Activated CD4-positive, alpha-beta memory T cell treated with anti-CD3 and anti-CD28 coated beads for 36 hours (primary cell): ENCODE measurements around the gene PPIA. TPM values are rescaled to one million over a fixed set of nuclear protein-coding genes. Genes with fewer than 3 reads are reported as not detected.
"Not testable (repeated sequence)": the region's sequence is repeated elsewhere in the genome, so short reads cannot be mapped to it uniquely, and the experiment has no call there.

ENCODE experiments used
- CTCF ChIA-PET: fragments of 350-600 bp; sonication (Branson Sonifier 250); formaldehyde crosslinking; loops from one replicate; lab custom pipeline; 2021; ENCODE audit warnings: antibody characterized with exemption, inconsistent platforms; lab: Charles Lee
- POLR2A ChIA-PET: fragments of 350-600 bp; sonication (Branson Sonifier 250); formaldehyde crosslinking; loops from one replicate; lab custom pipeline; 2021; ENCODE audit warnings: antibody characterized with exemption; lab: Charles Lee
- DNase-seq: peaks from one replicate; pipeline ENCODE4 v3.0.0-alpha.2; 2020
- H3K27ac Mint-ChIP-seq: one replicate; pipeline ENCODE4 v1.8.0; 2021; ENCODE audit warnings: mixed read lengths
- H3K27me3 Mint-ChIP-seq: one replicate; pipeline ENCODE4 v1.8.0; 2021; ENCODE audit warnings: mixed read lengths
- H3K36me3 Mint-ChIP-seq: one replicate; pipeline ENCODE4 v1.8.0; 2021; ENCODE audit warnings: mixed read lengths
- H3K4me1 Mint-ChIP-seq: one replicate; pipeline ENCODE4 v1.8.0; 2021; ENCODE audit warnings: low read depth, mixed read lengths
- H3K4me3 Mint-ChIP-seq: one replicate; pipeline ENCODE4 v1.8.0; 2021; ENCODE audit warnings: mild to moderate bottlenecking, mixed read lengths
- H3K9me3 Mint-ChIP-seq: one replicate; pipeline ENCODE4 v1.8.0; 2021; ENCODE audit warnings: mixed read lengths
- intact Hi-C: fragments of 100-400 bp; cut with micrococcal nuclease; formaldehyde crosslinking; loops from one replicate; pipeline ENCODE4 v1.15.1; 2023
- total RNA-seq, 2 experiments: library from RNA; stranded (reverse); gene quantifications; one replicate each; pipeline ENCODE4 v1.2.3, GENCODE V29; 2021

The PPIA gene
- total RNA-seq, 2 experiments from 2014 or later = 3,158 to 3,182 TPM

DNA sequence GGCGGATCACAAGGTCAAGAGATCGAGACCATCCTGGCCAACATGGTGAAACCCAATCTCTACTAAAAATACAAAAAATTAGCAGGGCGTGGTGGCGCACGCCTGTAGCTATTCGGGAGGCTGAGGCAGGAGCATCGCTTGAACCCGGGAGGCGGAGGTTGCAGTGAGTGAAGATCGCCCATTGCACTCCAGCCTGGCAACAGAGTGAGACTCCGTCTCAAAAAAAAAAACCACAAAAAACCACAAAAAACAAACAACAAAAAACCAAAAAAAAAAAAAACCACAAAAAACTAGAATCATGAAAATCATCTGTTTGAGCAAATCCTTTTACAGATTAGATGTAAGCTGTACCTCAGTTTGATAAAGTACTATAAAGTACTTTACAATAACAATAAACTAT, 49.9 kb downstream of the PPIA start:
- ChIA-PET POLR2A (interaction anchor here (0.7 to 5.8 kb wide), 11 partner anchors 11 to 265 kb away, joined by 3 to 44 read pairs (median 5); partner anchors contain the start of genes OGDH, PURB and TMED4), CTCF (interaction anchor here (0.6 to 4.2 kb wide), 20 partner anchors 10 to 375 kb away, joined by 3 to 30 read pairs (median 4); partner anchors contain the start of genes PURB and TMED4)
- Mint-ChIP-seq H3K4me1 (peaks cover 40% of the 10 kb centered on the region), H3K4me3 (peak overlapping the region; percentile 93), H3K27ac (peak overlapping the region; percentile 95), H3K36me3 (peaks cover 21% of the 10 kb centered on the region)
- intact Hi-C loops = loop anchor here (5.0 kb wide), 1 partner anchor 354 kb away; the partner anchor contains the start of gene NUDCD3
- DNase-seq = peak; percentile 32
- not testable (repeated sequence) for H3K27me3 Mint-ChIP-seq, H3K9me3 Mint-ChIP-seq

GRCh38 chr7:44846816-44847508, 50.5 kb downstream of the PPIA start:
- H3K27ac Mint-ChIP-seq = peak overlapping the region; percentile 95
- peak overlapping the region; percentile 93 for H3K4me3 Mint-ChIP-seq
- H3K27me3 Mint-ChIP-seq = peaks cover 2% of the 10 kb centered on the region
- POLR2A ChIA-PET = interaction anchor here (0.7 to 5.8 kb wide), 19 partner anchors 10 to 281 kb away, joined by 3 to 44 read pairs (median 6); partner anchors contain the start of genes OGDH, PURB and TMED4
- intact Hi-C loops = loop anchor here (1.0 to 5.0 kb wide), 3 partner anchors 241 to 355 kb away; partner anchors contain the start of genes NUDCD3 and OGDH
- CTCF ChIA-PET = interaction anchor here (0.6 to 4.2 kb wide), 22 partner anchors 10 to 282 kb away, joined by 3 to 30 read pairs (median 6); partner anchors contain the start of genes DDX56, PURB and TMED4
- peaks cover 40% of the 10 kb centered on the region for H3K4me1 Mint-ChIP-seq
- no peak for DNase-seq
- no peaks in the 10 kb centered on the region for H3K9me3 Mint-ChIP-seq
- H3K36me3 Mint-ChIP-seq = peaks cover 17% of the 10 kb centered on the region

DNA sequence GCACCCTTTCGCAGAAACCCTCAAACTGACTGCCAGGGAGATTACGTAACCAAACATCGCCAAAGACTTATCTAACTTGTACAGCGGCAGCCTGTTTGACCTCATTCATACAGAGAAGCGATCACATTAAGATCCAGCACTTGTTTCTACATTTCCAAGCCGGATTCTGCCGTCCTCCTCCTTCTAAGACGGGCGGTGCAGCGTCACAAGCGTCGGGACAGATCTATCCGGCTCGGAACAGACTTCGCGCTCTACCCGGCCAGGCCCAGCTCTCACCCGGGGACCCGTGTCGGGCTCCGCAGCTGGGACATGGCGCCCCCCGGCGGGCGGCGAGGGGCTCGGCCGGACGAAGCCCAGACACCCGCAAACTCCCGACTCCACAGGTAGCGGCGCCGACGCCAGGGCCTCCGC, 51.0 kb downstream of the PPIA start:
- H3K36me3 Mint-ChIP-seq = peaks cover 15% of the 10 kb centered on the region
- DNase-seq = peak; percentile 91
- CTCF ChIA-PET = interaction anchor here (0.6 to 4.2 kb wide), 17 partner anchors 10 to 282 kb away, joined by 3 to 30 read pairs (median 5); partner anchors contain the start of genes DDX56, PURB and TMED4
- intact Hi-C loops = loop anchor here (1.0 to 5.0 kb wide), 3 partner anchors 241 to 355 kb away; partner anchors contain the start of genes NUDCD3 and OGDH
- no peaks in the 10 kb centered on the region for H3K9me3 Mint-ChIP-seq
- peaks cover 37% of the 10 kb centered on the region for H3K4me1 Mint-ChIP-seq
- POLR2A ChIA-PET = interaction anchor here (0.7 to 5.8 kb wide), 22 partner anchors 9 to 336 kb away, joined by 3 to 44 read pairs (median 6); partner anchors contain the start of genes CCM2, MYO1G, OGDH and PURB
- peak overlapping the region; percentile 93 for H3K4me3 Mint-ChIP-seq
- peaks cover 2% of the 10 kb centered on the region for H3K27me3 Mint-ChIP-seq
- peak overlapping the region; percentile 95 for H3K27ac Mint-ChIP-seq

GRCh38 chr7:44847920-44848634, 51.6 kb downstream of the PPIA start, which contains the start of gene H2AZ2:
TSS of gene H2AZ2 (minus strand) at chr7:44848087. CDS start at chr7:44847971, 116 bp downstream.
- peaks cover 13% of the 10 kb centered on the region for H3K36me3 Mint-ChIP-seq
- peak within 1 kb of the TSS; percentile 93 for H3K4me3 Mint-ChIP-seq
- ChIA-PET CTCF (interaction anchor here (0.7 to 4.2 kb wide), 16 partner anchors 9 to 283 kb away, joined by 3 to 30 read pairs (median 6); partner anchors contain the start of genes DDX56, PURB and TMED4), POLR2A (interaction anchor here (0.7 to 5.8 kb wide), 22 partner anchors 9 to 336 kb away, joined by 3 to 44 read pairs (median 8); partner anchors contain the start of genes CCM2, MYO1G, OGDH and PURB)
- intact Hi-C loops = loop anchor here (1.0 to 5.0 kb wide), 14 partner anchors 9 to 356 kb away; partner anchors contain the start of genes NUDCD3, OGDH, PPIA and PURB
- DNase-seq = peak; percentile 100
- peak within 1 kb of the TSS; percentile 100 for H3K27ac Mint-ChIP-seq
- H3K4me1 Mint-ChIP-seq = peaks cover 37% of the 10 kb centered on the region
- H3K9me3 Mint-ChIP-seq = no peaks in the 10 kb centered on the region
- peaks cover 2% of the 10 kb centered on the region for H3K27me3 Mint-ChIP-seq

GRCh38 chr7:44849259-44849884, 52.9 kb downstream of the PPIA start:
- POLR2A ChIA-PET = interaction anchor here (0.8 to 5.8 kb wide), 11 partner anchors 8 to 268 kb away, joined by 3 to 44 read pairs (median 9); partner anchors contain the start of genes PURB, TBRG4 and TMED4
- Mint-ChIP-seq H3K4me3 (peak overlapping the region; percentile 93), H3K27me3 (peaks cover 2% of the 10 kb centered on the region), H3K9me3 (no peaks in the 10 kb centered on the region), H3K36me3 (peaks cover 11% of the 10 kb centered on the region), H3K4me1 (peaks cover 38% of the 10 kb centered on the region), H3K27ac (peak overlapping the region; percentile 100)
- intact Hi-C loops = loop anchor here (2.0 to 5.0 kb wide), 3 partner anchors 99 to 357 kb away; partner anchors contain the start of genes NUDCD3 and TBRG4
- CTCF ChIA-PET = interaction anchor here (1.0 to 4.2 kb wide), 9 partner anchors 8 to 284 kb away, joined by 3 to 30 read pairs (median 5); partner anchors contain the start of gene PURB
- no peak for DNase-seq

DNA sequence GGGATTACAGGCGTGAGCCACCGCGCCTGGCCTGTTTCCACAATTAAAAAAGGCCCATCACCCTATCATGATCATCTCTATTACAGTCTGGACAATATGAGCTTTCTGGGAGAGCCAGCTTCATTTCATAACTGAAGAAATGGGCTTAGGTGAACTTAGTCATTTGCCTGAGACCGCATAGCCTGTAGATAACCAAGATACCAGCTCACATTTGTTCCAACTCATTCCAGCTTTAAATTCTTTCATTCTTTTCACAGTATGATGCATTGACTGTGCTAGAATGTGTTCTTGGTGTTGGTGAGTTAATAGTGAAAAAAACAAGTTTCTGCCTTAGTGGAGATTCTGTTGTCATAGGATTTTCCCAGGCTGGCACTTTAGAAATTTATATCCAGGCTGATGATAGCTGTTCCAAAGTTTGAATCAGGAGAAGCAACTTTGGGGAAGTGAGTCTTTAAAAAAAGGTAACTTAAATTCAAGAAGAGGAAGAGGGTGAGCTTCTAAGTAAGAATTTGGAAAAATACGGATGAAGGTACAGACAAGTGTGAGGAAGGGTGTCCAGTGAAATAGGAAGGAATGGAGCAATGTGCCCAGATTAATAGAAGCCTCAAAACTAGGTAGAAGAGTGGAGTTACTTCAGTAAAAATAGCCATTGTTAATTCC, 53.5 kb downstream of the PPIA start:
- intact Hi-C loops = loop anchor here (2.0 to 5.0 kb wide), 3 partner anchors 99 to 358 kb away; partner anchors contain the start of genes NUDCD3 and TBRG4
- DNase-seq = no peak
- CTCF ChIA-PET = interaction anchor here (1.0 to 4.2 kb wide), 8 partner anchors 7 to 284 kb away, joined by 3 to 30 read pairs (median 6); partner anchors contain the start of gene PURB
- POLR2A ChIA-PET = interaction anchor here (0.8 to 5.8 kb wide), 6 partner anchors 31 to 261 kb away, joined by 3 to 44 read pairs (median 10); partner anchors contain the start of genes PURB and TBRG4
- H3K4me1 Mint-ChIP-seq = peaks cover 36% of the 10 kb centered on the region
- H3K27me3 Mint-ChIP-seq = peaks cover 2% of the 10 kb centered on the region
- H3K9me3 Mint-ChIP-seq = no peaks in the 10 kb centered on the region
- H3K27ac Mint-ChIP-seq = peak overlapping the region; percentile 67
- H3K4me3 Mint-ChIP-seq = peak overlapping the region; percentile 93
- peaks cover 11% of the 10 kb centered on the region for H3K36me3 Mint-ChIP-seq

- Mint-ChIP-seq H3K36me3 (peaks cover 7% of the 10 kb centered on the region), H3K27me3 (peaks cover 2% of the 10 kb centered on the region), H3K4me1 (peaks cover 29% of the 10 kb centered on the region), H3K27ac (no peak overlapping the region), H3K9me3 (no peaks in the 10 kb centered on the region), H3K4me3 (no peak overlapping the region)
- CTCF ChIA-PET = interaction anchor here (2.2 to 2.4 kb wide), 2 partner anchors 33 to 283 kb away, joined by 5 to 7 read pairs; partner anchors contain the start of gene PURB
- DNase-seq = no peak
- intact Hi-C loops = no loop called here
- POLR2A ChIA-PET = interaction anchor here (1.3 to 1.9 kb wide), 3 partner anchors 29 to 127 kb away, joined by 3 to 6 read pairs (median 3); partner anchors contain the start of genes MYO1G and PURB
Observed at GRCh38 chr7:44852590-44852989, 56.1 kb downstream of the PPIA start.

Other genes starting within 250 kb of the PPIA start
- 10 to 100 TPM; 84.0 to 87.0 TPM for gene DDX56, start 222.8 kb upstream of the PPIA start, total RNA-seq
- 10 to 100 TPM; 74.8 to 79.1 TPM for gene TMED4, start 214.4 kb upstream of the PPIA start, total RNA-seq
- 100 to 1,000 TPM; 103 to 105 TPM for gene OGDH, start 190.1 kb upstream of the PPIA start, total RNA-seq
- gene ZMIZ2, start 47.8 kb upstream of the PPIA start, total RNA-seq = 10 to 100 TPM; 84.7 to 92.3 TPM
- gene H2AZ2, start 51.4 kb downstream of the PPIA start, total RNA-seq = 100 to 1,000 TPM; 299 to 307 TPM
- 10 to 100 TPM; 21.5 to 23.6 TPM for gene PURB, start 88.8 kb downstream of the PPIA start, total RNA-seq
- gene MYO1G, start 182.3 kb downstream of the PPIA start, total RNA-seq = 100 to 1,000 TPM; 429 to 436 TPM
- 10 to 100 TPM; 85.2 to 89.6 TPM for gene CCM2, start 203.5 kb downstream of the PPIA start, total RNA-seq